Natural killer cell (primary cell): ENCODE data around the gene SLX1B. TPM values are rescaled to one million over a fixed set of nuclear protein-coding genes. Genes with fewer than 3 reads are reported as not detected.

Experiments used
- total RNA-seq, 4 donors: library from RNA; stranded (reverse); fragments of 120-200 nt in 1 of 4; gene quantifications; one replicate each; pipeline versions ENCODE4 v1.2.3 to v1.2.4, GENCODE V29; 2013 to 2022

SLX1B gene
- total RNA-seq, 3 donors from 2014 or later (not counting 1 experiment from before 2014, with no cell fraction given): 9.0 to 12.8 (median 9.8) TPM

Other genes starting within 250 kb of the SLX1B start
- gene NPIPB11, start 47.8 kb upstream of the SLX1B start, total RNA-seq: 10 to 100 TPM in 1 of 3 donors, 1 to 10 TPM in 2; 1.8 to 12.2 (median 4.4) TPM
- gene BOLA2, start 182 bp upstream of the SLX1B start, total RNA-seq: 10 to 100 TPM in 2 of 3 donors, 1 to 10 TPM in 1; 8.1 to 17.0 (median 13.3) TPM
- 1 to 10 TPM; 1.6 to 2.8 (median 2.7) TPM for gene SULT1A4, start 5.4 kb downstream of the SLX1B start, total RNA-seq
- gene NPIPB12, start 51.9 kb downstream of the SLX1B start, total RNA-seq: 100 to 1,000 TPM; 123 to 241 (median 208) TPM
- gene SPN, start 208.7 kb downstream of the SLX1B start, total RNA-seq: 100 to 1,000 TPM; 373 to 439 (median 435) TPM
- 1 to 10 TPM; 2.5 to 6.3 (median 4.7) TPM for gene QPRT, start 224.6 kb downstream of the SLX1B start, total RNA-seq